PC-3 (cell line): ENCODE results near the gene PM20D1. TPM values are rescaled to one million over a fixed set of nuclear protein-coding genes. Genes with fewer than 3 reads are reported as not detected.

Experiments
- ATAC-seq: fragments of 200-7000 bp; cut with Tn5 transposase; 2 replicates; pipeline ENCODE4 v1.9.1; 2020; ENCODE audit warnings: mild to moderate bottlenecking, moderate library complexity
- BruUV-seq: library from RNA; stranded (reverse); fragments of 400-500 nt; replicated peaks from 2 replicates; lab custom pipeline; 2021; lab: Mats Ljungman, UMichigan
- CTCF ChIA-PET: fragments of 300-600 bp; sonication (Branson Sonifier 250); formaldehyde crosslinking; loops from one replicate; lab custom pipeline; 2022; ENCODE audit warnings: antibody characterized with exemption; lab: Charles Lee
- POLR2A ChIA-PET: fragments of 300-600 bp; sonication (Branson Sonifier 250); formaldehyde crosslinking; loops from one replicate; lab custom pipeline; 2022; ENCODE audit warnings: antibody characterized with exemption; ENCODE audit not compliant: unreplicated experiment; lab: Charles Lee
- DNase-seq: peaks from one replicate; pipeline ENCODE4 v3.0.0-alpha.2; 2015
- H2AFZ ChIP-seq: fragments of 300-600 bp; sonication (generic); 2 replicates; pipeline ENCODE4 v1.6.0; 2016; ENCODE audit warnings: antibody characterized with exemption, low read length
- H3F3A ChIP-seq: fragments of 300-600 bp; sonication (generic); one replicate; pipeline ENCODE4 v1.6.0; 2017; ENCODE audit warnings: antibody characterized with exemption, low read length, control low read depth, mild to moderate bottlenecking; ENCODE audit not compliant: unreplicated experiment
- H3K27ac ChIP-seq: fragments of 300-600 bp; sonication (generic); 2 replicates; pipeline ENCODE4 v1.5.1; 2016; ENCODE audit warnings: mild to moderate bottlenecking, low read length
- H3K27me3 ChIP-seq: fragments of 300-600 bp; sonication (generic); 2 replicates; pipeline ENCODE4 v1.6.1; 2016; ENCODE audit warnings: low read length, mixed read lengths
- H3K36me3 ChIP-seq: fragments of 300-600 bp; sonication (generic); 2 replicates; pipeline ENCODE4 v1.6.1; 2016; ENCODE audit warnings: low read depth, mixed run types, low read length, mixed read lengths
- H3K4me1 ChIP-seq: fragments of 300-600 bp; sonication (generic); 2 replicates; pipeline ENCODE4 v1.5.1; 2016; ENCODE audit warnings: low read length; ENCODE audit not compliant: insufficient read depth
- H3K4me2 ChIP-seq: fragments of 300-600 bp; sonication (generic); 2 replicates; pipeline ENCODE4 v1.6.0; 2016; ENCODE audit warnings: low read length
- H3K4me3 ChIP-seq: fragments of 300-600 bp; sonication (generic); 2 replicates; pipeline ENCODE4 v1.5.1; 2016; ENCODE audit warnings: mild to moderate bottlenecking, low read length, mixed read lengths
- H3K79me2 ChIP-seq: fragments of 300-600 bp; sonication (generic); 2 replicates; pipeline ENCODE4 v1.6.1; 2017; ENCODE audit warnings: low read length, mixed read lengths
- H3K9ac ChIP-seq: fragments of 300-600 bp; sonication (generic); 2 replicates; pipeline ENCODE4 v1.6.0; 2016; ENCODE audit warnings: mild to moderate bottlenecking, low read length
- H3K9me2 ChIP-seq: fragments of 300-600 bp; sonication (generic); replicated peaks from 2 replicates; pipeline ENCODE4 v1.6.1; 2016; ENCODE audit warnings: mixed run types, low read length, mixed read lengths
- H3K9me3 ChIP-seq: fragments of 300-600 bp; sonication (generic); 2 replicates; pipeline ENCODE4 v1.6.1; 2016; ENCODE audit warnings: low read length, mixed read lengths
- H4K20me1 ChIP-seq: fragments of 300-600 bp; sonication (generic); 2 replicates; pipeline ENCODE4 v1.6.1; 2016; ENCODE audit warnings: low read length, mixed read lengths
- EZH2 ChIP-seq: fragments of 300-600 bp; sonication (generic); IDR thresholded peaks from one replicate; pipeline ENCODE4 v1.6.1; 2017; ENCODE audit warnings: antibody characterized with exemption, mild to moderate bottlenecking, low read length; ENCODE audit not compliant: unreplicated experiment
- EZH2phosphoT487 ChIP-seq: fragments of 300-600 bp; sonication (generic); IDR thresholded peaks from 2 replicates; pipeline ENCODE4 v1.6.1; 2018; ENCODE audit warnings: mild to moderate bottlenecking, antibody characterized with exemption, low read length, borderline replicate concordance
- intact Hi-C: fragments of 100-400 bp; cut with micrococcal nuclease; formaldehyde crosslinking; loops from 2 replicates; pipeline ENCODE4 v1.9.0; 2023
- total RNA-seq: library from RNA; depleted of rRNA; stranded (reverse); fragments of >200 nt; gene quantifications from 2 replicates; pipeline ENCODE4 v1.2.3, GENCODE V29; 2014
- TF ChIP-seq, protein P1 (sequence below): fragments of 300-600 bp; sonication (generic); conservative IDR thresholded peaks from 2 replicates; pipeline ENCODE4 v1.5.1; 2017; ENCODE audit warnings: antibody characterized with exemption, low read depth, mild to moderate bottlenecking, low read length

Gene PM20D1
- total RNA-seq, 1 experiment from 2014 or later: not detected

DNA sequence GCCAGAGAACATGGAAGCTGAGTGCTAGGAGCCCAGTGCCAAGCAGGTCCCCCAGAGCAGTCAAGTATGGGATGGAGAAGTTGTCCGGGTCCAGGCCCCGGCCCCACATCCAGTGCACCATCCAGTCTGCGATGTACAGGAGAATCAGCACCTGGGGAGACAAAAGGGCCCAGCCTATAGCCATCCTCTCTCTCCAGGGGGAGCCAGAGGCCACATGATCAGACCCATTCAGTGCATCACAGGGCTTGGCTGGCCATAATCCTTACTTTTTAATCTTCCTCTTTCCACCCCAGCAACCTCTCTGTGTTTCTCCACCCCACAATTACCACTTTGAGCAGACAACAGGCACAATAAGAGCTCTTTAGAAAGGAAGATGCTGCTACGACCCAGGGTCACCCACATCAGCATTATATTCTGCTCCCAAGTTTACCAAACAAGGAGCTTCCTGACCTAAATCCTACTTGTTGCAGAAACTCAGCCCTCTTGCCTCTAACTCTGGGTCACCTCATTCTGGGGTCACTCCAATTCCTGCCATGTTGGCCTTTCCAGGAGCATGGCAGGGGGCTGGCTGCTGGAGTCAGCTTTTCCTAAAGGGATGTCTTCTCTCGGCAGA, 58.3 kb downstream of the PM20D1 start:
- H3K4me1 ChIP-seq: no peaks in the 10 kb centered on the region
- H3K79me2 ChIP-seq: no peaks in the 10 kb centered on the region
- H2AFZ ChIP-seq: no peak overlapping the region
- H3K9me2 ChIP-seq: no peaks in the 10 kb centered on the region
- ChIA-PET POLR2A (no interaction called here), CTCF (interaction anchor here (0.6 to 3.1 kb wide), 6 partner anchors 67 to 185 kb away, joined by 3 to 48 read pairs (median 4); no protein-coding TSS in a partner anchor)
- peak; percentile 77 for DNase-seq
- no TSS peak for BruUV-seq
- intact Hi-C loops: loop anchor here (1.0 kb wide), 4 partner anchors 22 to 315 kb away; partner anchors contain the start of gene SLC41A1
- ATAC-seq: peak; percentile 100
- peaks cover 6% of the 10 kb centered on the region; the same call in 1 of the 2 replicates for H3K36me3 ChIP-seq
- no peak overlapping the region for H3K4me2 ChIP-seq
- no peak overlapping the region for H3K27ac ChIP-seq
- H3F3A ChIP-seq: no peaks in the 10 kb centered on the region
- no peak overlapping the region for H3K4me3 ChIP-seq
- H4K20me1 ChIP-seq: no peaks in the 10 kb centered on the region
- H3K9ac ChIP-seq: no peak overlapping the region
- TF ChIP-seq, protein P1, sequence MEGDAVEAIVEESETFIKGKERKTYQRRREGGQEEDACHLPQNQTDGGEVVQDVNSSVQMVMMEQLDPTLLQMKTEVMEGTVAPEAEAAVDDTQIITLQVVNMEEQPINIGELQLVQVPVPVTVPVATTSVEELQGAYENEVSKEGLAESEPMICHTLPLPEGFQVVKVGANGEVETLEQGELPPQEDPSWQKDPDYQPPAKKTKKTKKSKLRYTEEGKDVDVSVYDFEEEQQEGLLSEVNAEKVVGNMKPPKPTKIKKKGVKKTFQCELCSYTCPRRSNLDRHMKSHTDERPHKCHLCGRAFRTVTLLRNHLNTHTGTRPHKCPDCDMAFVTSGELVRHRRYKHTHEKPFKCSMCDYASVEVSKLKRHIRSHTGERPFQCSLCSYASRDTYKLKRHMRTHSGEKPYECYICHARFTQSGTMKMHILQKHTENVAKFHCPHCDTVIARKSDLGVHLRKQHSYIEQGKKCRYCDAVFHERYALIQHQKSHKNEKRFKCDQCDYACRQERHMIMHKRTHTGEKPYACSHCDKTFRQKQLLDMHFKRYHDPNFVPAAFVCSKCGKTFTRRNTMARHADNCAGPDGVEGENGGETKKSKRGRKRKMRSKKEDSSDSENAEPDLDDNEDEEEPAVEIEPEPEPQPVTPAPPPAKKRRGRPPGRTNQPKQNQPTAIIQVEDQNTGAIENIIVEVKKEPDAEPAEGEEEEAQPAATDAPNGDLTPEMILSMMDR: peak; percentile 93
- TF ChIP-seq EZH2phosphoT487: no peak
- TF ChIP-seq EZH2: no peak
- no peaks in the 10 kb centered on the region for H3K9me3 ChIP-seq
- no peaks in the 10 kb centered on the region for H3K27me3 ChIP-seq

DNA sequence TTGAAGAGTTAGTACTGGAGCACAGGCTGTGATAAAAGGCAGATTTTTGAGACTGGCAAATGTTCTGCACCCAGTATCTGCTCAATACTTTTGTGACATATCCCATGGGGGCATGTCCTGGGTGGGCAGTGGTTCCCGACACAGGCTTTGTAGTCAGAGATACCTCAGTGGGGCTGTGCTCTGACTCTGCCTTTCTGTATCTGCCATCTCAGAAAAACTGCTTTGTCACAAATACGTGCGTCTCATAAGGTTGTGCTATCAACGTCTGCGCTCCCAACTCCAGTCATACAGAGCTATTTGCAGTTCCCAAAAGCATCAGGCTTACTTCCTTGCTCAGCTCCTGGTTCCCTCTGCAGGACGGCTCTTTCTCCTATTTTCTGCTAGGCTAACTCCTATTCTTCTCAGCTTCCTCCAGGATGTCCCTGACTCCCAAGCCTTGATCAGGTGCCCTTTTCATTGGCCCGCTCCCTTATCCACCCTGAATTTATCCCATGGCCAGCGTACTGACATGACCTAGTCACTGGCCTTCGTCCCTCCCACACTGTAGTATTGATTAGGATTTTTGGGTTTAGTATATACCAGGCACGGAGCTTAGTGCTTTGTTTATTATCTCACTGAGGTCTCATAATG, 62.5 kb downstream of the PM20D1 start:
- Histone ChIP-seq H3K79me2 (no peaks in the 10 kb centered on the region), H2AFZ (no peak overlapping the region), H3K9ac (no peak overlapping the region), H3F3A (no peaks in the 10 kb centered on the region), H3K27ac (no peak overlapping the region), H3K4me3 (no peak overlapping the region), H4K20me1 (no peaks in the 10 kb centered on the region), H3K4me2 (no peak overlapping the region), H3K9me3 (no peaks in the 10 kb centered on the region), H3K27me3 (no peaks in the 10 kb centered on the region), H3K9me2 (no peaks in the 10 kb centered on the region), H3K4me1 (no peaks in the 10 kb centered on the region), H3K36me3 (peaks cover 6% of the 10 kb centered on the region; the same call in 1 of the 2 replicates)
- intact Hi-C loops: no loop called here
- ATAC-seq: no peak
- no peak for DNase-seq
- ChIA-PET POLR2A (no interaction called here), CTCF (no interaction called here)
- no peak for TF ChIP-seq EZH2phosphoT487
- TF ChIP-seq, protein P1: no peak
- TF ChIP-seq EZH2: no peak
- BruUV-seq: no TSS peak

DNA sequence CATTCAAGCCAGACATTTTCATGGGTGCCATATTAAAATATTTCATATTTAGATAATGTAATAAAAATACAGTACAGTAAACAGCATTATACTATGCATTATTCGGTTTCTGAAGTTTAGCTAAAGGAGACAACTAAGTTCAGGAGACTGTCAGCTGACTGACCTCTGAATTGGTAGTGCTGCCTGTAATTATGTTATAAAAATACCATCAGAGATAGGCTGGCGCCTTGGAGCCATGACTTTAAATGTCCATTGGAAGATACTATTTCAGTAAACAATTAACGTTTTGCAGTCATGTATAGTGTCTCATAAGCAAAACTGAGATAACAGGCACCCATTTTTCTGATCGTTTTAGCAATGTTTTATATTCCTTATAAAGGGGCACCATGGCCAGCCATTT, 63.3 kb downstream of the PM20D1 start:
- Histone ChIP-seq H3K36me3 (peaks cover 6% of the 10 kb centered on the region; the same call in 1 of the 2 replicates), H3K4me2 (no peak overlapping the region), H3K4me3 (no peak overlapping the region), H3K27me3 (no peaks in the 10 kb centered on the region), H2AFZ (no peak overlapping the region), H3K4me1 (no peaks in the 10 kb centered on the region), H3K9ac (no peak overlapping the region), H4K20me1 (no peaks in the 10 kb centered on the region), H3K79me2 (no peaks in the 10 kb centered on the region), H3K9me2 (no peaks in the 10 kb centered on the region), H3K9me3 (no peaks in the 10 kb centered on the region), H3K27ac (no peak overlapping the region), H3F3A (no peaks in the 10 kb centered on the region)
- CTCF ChIA-PET: interaction anchor here (0.6 kb wide), 1 partner anchor 74 kb away, joined by 6 read pairs; no protein-coding TSS in a partner anchor
- DNase-seq (no peak), ATAC-seq (no peak)
- intact Hi-C loops: no loop called here
- POLR2A ChIA-PET: no interaction called here
- BruUV-seq: no TSS peak
- no peak for TF ChIP-seq EZH2
- no peak for TF ChIP-seq EZH2phosphoT487
- TF ChIP-seq, protein P1: no peak
